Fibroblast of mammary gland (primary cell): ENCODE data around the gene USP16.

Source experiments
- DNase-seq: peaks from one replicate; pipeline ENCODE4 v3.0.0-alpha.2; 2010; ENCODE audit warnings: low read depth
- H3K4me3 ChIP-seq: 2 replicates; pipeline ENCODE4 v1.5.1; 2011; ENCODE audit warnings: low read depth, mild to moderate bottlenecking, low read length, moderate library complexity; ENCODE audit not compliant: control insufficient read depth
- CTCF ChIP-seq: conservative IDR thresholded peaks from 2 replicates; pipeline ENCODE4 v1.5.1; 2011; ENCODE audit warnings: low read depth, low read length, inconsistent platforms; ENCODE audit not compliant: control insufficient read depth, insufficient read depth

Gene USP16

GRCh38 chr21:28992526-28993292 is 31.8 kb upstream of the USP16 start, which contains the start of gene LTN1:
Gene LTN1 (minus strand): TSS chr21:28992877. CDS start chr21:28992805, 72 bp downstream.
- peak; percentile 100 for DNase-seq
- no peak for TF ChIP-seq CTCF
- H3K4me3 ChIP-seq: peak within 1 kb of the TSS; percentile 84

- DNase-seq: no peak
- TF ChIP-seq CTCF: no peak
- H3K4me3 ChIP-seq: peak overlapping the region; percentile 30
Observed at GRCh38 chr21:28993293-28993629, 31.2 kb upstream of the USP16 start.

- no peak for TF ChIP-seq CTCF
Observed at GRCh38 chr21:29002442-29003144, 21.9 kb upstream of the USP16 start.

GRCh38 chr21:29005696-29006095 is 18.8 kb upstream of the USP16 start:
- peak; percentile 30 for DNase-seq
- no peak for TF ChIP-seq CTCF
- H3K4me3 ChIP-seq: no peak overlapping the region

More at GRCh38 chr21:29002442-29003144, 21.9 kb upstream of the USP16 start:
- H3K4me3 ChIP-seq: peak overlapping the region; percentile 85
- DNase-seq: peak; percentile 97

- no peak for DNase-seq
- no peak overlapping the region for H3K4me3 ChIP-seq
- TF ChIP-seq CTCF: no peak
Observed at GRCh38 chr21:29007135-29007534, 17.3 kb upstream of the USP16 start.

- no peak for DNase-seq
- TF ChIP-seq CTCF: no peak
- no peak overlapping the region for H3K4me3 ChIP-seq
Observed at GRCh38 chr21:29007810-29008209, 16.7 kb upstream of the USP16 start.
